NOMO-1 (cell line): Measurements from ENCODE around the gene MTFMT.
"Not testable (repeated sequence)": the region's sequence is repeated elsewhere in the genome, so short reads cannot be mapped to it uniquely, and the experiment has no call there.

ENCODE experiments used
- DNase-seq, 2 experiments: peaks; one replicate each; lab custom pipeline; 2025; ENCODE audit not compliant: unreplicated experiment in 2 of 2; lab: John Stamatoyannopoulos, UW

The MTFMT gene

GRCh38 chr15:65028921-65029735, at the start of gene MTFMT:
MTFMT (minus strand) TSS chr15:65029639; CDS start chr15:65029613, 26 bp downstream.
- DNase-seq, result peak; percentile 73 to 85

- DNase-seq, result no peak
Observed at GRCh38 chr15:65077981-65078352, 48.5 kb upstream of the MTFMT start.

- no peak for DNase-seq
Observed at GRCh38 chr15:65077291-65077980, 48.0 kb upstream of the MTFMT start.

- no peak for DNase-seq
Observed at GRCh38 chr15:65076486-65077290, 47.2 kb upstream of the MTFMT start, which contains the start of gene KBTBD13. KBTBD13 (plus strand) TSS chr15:65076746; CDS start chr15:65076816, 70 bp downstream.

DNA sequence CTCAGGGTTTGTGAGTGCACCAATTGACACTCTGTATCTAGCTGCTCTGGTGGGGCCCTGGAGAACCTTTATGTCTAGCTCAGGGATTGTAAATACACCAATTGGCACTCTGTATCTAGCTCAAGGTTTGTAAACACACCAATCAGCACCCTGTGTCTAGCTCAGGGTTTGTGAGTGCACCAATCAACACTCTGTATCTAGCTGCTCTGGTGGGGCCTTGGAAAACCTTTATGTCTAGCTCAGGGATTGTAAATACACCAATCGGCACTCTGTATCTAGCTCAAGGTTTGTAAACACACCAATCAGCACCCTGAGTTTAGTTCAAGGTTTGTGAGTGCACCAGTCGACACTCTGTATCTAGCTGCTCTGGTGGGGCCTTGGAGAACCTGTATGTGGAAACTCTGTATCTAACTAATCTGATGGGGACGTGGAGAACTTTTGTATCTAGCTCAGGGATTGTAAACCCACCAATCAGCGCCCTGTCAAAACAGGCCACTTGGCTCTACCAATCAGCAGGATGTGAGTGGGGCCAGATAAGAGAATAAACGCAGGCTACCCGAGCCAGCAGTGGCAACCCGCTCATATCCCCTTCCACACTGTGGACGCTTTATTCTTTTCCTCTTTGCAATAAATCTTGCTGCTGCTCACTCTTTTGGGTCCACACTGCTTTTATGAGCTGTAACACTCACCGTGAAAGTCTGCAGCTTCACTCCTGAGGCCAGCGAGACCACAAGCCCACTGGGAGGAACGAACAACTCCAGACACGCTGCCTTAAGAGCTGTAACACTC, 46.4 kb upstream of the MTFMT start:
- not testable (repeated sequence) for DNase-seq

GRCh38 chr15:65074946-65075345, 45.5 kb upstream of the MTFMT start:
- not testable (repeated sequence) for DNase-seq

DNA sequence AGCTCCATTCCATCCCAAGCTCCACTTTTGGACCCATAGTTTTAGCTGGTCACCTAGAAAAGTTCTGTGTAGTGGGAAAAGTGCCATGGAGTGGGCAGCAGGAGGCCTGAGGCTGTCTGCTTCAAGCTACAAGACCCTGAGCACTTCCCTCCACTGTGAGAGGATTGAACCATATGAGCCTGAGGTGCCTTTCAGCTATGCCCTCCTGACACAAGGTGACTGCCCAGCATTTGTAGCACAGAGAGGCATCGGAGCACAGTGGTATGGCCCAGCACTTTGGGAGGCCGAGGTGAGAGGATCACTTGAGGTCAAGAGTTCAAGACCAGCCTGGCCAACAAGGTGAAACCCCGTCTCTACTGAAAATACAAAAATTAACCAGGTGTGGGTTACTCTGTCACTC, 43.2 kb upstream of the MTFMT start:
- DNase-seq, result no peak

DNA sequence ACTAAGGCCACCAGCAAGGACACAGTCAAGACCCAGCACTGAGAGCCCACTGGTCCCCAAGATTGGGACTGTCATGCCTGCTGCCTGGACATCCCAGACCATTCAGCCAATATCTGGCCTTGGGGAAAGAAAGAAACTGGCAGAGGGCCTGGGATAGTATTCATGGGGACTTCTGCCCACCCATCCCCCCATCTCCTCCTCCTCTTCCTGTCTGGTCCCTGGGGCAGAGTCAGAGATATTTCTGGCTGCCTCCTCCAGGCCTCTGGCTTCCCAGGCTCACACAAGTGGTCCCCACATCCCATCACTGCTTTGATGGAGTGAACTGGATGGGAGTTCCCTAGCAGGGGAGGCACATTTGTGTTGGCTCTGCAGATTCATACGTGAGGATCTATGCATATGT, 42.6 kb upstream of the MTFMT start:
- DNase-seq, result no peak

DNA sequence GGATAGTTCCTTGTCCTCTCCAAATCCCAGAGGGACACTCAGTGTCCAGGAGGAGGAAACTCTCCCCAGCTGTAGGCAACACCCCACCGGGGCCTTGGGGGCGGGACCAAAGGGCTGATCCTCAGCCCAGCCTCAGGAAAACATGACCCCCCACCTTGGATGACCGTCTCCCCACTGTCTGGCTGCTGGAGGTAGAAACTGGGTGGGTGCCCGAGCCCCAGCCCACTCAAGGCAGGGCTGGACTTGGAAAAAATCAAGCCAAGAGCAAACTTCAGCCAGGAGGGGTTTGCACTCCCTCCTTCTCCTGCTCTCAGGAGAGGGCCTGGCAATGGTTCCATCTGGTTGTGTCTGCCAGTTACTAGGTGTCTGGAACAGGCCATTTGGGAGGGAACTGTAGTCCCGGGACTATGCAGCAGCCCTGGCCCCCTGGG, 42.0 kb upstream of the MTFMT start:
- no peak for DNase-seq

- DNase-seq, result no peak
Observed at GRCh38 chr15:65069779-65070546, 40.5 kb upstream of the MTFMT start.

- DNase-seq, result no peak
Observed at GRCh38 chr15:65069179-65069578, 39.7 kb upstream of the MTFMT start.

DNA sequence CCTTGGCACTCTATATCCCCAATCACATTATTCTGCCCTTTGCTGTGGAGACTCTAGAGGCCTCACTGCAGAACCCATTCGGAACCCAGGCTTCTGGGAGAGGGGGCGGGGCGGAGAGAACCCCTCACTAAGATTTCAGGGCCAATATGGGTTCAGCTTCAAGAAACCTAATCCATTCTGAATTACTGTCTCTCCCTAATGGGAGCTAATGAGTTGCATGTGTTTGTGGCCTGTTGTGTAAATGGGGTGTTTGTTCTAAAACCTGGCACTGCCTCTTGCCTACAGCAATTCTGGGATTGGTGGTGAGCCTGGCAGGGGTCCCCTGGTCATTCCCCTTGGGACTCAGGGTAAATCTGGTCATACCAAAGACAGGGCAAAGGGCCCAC, 39.0 kb upstream of the MTFMT start:
- DNase-seq, result no peak

GRCh38 chr15:65067645-65068402, 38.4 kb upstream of the MTFMT start, which contains the start of gene RASL12:
RASL12 (minus strand) TSS chr15:65067991; CDS start chr15:65067835, 156 bp downstream.
- DNase-seq, result no peak

DNA sequence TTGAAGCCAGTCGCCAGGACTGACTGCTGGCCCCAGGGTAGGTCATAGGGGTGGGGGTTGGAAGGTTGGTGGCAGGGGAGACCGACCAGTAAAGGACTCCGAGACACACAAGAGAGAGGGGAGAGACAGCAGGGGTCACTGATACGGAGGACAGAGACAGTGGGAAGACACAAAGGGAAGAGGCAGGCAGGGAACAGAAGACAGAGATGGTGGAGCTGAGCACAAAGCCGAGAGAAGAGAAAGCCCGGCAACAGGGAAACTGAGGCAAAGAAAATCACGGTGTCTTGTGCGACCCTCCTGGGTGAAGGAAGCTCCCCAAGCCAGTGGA, 37.8 kb upstream of the MTFMT start:
- DNase-seq, result no peak

DNA sequence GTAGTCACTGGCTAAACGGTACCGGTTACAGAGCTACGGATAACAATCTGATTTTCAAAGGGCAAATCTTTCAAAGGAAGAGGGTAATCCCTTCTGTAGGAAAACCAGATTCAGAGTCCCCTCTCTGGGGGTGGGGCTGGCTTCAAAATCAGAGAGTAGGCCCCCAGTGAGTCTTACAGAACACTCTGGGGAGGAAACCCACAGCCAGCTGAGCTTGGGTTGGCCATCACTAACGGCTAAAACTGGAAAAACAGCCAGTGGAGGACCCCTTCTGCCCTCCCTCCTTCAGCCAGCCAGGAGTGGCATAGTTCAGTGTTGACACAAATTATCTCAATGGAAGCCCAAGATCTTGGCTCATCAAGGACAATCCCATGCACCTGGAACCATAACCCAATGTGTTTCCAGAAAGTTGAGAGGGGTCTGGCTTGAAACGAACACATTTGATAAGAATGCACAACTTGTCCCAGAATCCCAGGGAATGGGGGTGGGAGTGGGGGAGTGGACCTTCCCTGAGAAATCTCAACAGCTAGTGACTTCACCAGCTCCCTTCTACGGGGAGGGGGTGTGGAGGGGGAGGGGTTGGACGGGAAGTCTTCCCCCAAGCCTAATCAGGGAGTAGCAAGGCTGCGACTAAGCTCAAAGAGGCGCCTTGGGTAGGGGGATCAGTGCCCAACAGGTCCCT, 37.3 kb upstream of the MTFMT start:
- DNase-seq, result no peak

- no peak for DNase-seq
Observed at GRCh38 chr15:65066001-65066634, 36.7 kb upstream of the MTFMT start.

DNA sequence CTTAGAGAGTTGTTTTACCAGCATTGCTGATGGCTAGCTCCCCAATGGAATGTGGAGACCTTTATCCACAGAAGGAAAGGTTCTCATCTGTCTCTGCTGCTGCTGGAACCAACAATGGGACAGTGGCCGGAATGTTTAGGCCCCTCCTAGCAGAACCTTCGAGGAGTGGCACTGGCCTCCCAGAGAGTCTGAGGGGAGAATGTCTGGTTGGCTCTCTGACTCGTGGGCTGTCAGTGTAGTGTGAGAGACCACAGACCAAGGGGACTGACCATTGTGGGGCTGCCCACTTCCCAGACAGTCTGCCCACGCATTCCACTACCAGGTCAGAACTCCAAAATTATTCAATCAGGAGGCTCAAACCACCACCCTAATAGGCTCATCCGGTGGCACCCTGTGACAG, 33.3 kb upstream of the MTFMT start:
- DNase-seq, result no peak

DNA sequence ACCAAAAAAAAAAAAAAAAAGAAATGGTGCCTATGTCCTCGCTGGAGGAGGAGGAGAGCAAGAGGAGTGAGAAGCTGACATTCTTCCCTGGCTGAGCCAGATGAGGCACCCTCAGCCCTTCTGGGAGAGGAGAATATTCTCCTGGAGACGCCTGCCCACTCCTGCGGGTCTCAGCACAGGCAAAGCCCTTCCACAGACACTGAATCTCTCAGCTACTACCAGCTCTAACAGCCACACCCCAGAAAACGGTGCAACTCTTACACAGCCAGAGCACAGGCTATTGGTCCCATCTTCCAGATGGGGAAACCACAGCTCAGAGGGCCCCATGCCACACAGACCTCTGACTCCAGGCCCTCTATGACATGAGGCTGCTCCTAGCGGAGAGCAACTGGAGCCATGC, 32.6 kb upstream of the MTFMT start:
- DNase-seq, result no peak
